Measurements from ENCODE around the gene GRIK2.

DNA sequence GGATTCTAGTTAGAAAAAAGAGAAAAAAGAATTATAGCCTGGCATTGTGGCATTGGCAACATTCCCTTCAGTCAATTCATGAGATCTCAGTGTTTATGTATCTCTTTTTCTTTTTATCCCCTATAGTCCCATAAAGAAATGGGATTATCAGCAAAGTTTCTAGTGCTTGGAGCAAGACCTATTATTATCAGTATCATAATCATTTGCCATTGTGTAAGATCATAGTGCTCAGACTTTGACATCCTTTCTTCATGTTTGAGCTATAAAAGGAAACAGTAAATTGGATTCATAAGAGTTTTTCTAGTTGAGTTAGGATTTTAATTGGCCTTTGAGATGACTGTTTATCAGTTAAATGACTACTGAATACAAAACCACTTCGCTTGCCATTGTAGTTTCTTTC, 295.6 kb downstream of the GRIK2 start:
- TF ChIP-seq POLR2A (IDR thresholded peaks at IDR 0.05) = no peak
- TF ChIP-seq, protein P1, sequence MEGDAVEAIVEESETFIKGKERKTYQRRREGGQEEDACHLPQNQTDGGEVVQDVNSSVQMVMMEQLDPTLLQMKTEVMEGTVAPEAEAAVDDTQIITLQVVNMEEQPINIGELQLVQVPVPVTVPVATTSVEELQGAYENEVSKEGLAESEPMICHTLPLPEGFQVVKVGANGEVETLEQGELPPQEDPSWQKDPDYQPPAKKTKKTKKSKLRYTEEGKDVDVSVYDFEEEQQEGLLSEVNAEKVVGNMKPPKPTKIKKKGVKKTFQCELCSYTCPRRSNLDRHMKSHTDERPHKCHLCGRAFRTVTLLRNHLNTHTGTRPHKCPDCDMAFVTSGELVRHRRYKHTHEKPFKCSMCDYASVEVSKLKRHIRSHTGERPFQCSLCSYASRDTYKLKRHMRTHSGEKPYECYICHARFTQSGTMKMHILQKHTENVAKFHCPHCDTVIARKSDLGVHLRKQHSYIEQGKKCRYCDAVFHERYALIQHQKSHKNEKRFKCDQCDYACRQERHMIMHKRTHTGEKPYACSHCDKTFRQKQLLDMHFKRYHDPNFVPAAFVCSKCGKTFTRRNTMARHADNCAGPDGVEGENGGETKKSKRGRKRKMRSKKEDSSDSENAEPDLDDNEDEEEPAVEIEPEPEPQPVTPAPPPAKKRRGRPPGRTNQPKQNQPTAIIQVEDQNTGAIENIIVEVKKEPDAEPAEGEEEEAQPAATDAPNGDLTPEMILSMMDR (IDR thresholded peaks at IDR 0.05) = no peak

All from thyroid gland (tissue), 4 donors.